ENCODE data around the gene VAMP2. TPM values are rescaled to one million over a fixed set of nuclear protein-coding genes. Genes with fewer than 3 reads are reported as not detected.

VAMP2 gene
- total RNA-seq, 1 donor from 2014 or later, result 28.0 TPM

DNA sequence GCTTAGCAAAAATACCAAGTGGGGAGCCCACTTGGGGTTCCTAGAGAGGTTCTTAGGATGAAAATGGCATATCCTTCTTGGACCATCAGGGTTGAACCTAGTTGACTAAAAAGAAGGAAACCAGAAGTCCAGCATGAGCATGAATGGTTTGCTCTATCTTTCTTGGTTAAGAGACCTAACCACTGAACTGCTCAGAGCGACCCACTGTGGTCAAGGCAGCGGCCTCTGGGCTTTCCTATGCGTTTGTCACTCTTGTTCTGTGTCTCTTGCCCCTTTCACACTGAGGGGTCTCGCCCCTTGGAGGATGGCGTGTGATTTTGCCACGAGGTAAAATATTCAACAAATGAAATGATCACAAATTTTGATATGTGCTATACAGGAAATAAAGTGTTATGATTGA lies 27.8 kb upstream of the VAMP2 start:
- H3K4me3 ChIP-seq (ENCODE audit: insufficient read depth, low read depth, low read length), result peak overlapping the region; percentile 70

DNA sequence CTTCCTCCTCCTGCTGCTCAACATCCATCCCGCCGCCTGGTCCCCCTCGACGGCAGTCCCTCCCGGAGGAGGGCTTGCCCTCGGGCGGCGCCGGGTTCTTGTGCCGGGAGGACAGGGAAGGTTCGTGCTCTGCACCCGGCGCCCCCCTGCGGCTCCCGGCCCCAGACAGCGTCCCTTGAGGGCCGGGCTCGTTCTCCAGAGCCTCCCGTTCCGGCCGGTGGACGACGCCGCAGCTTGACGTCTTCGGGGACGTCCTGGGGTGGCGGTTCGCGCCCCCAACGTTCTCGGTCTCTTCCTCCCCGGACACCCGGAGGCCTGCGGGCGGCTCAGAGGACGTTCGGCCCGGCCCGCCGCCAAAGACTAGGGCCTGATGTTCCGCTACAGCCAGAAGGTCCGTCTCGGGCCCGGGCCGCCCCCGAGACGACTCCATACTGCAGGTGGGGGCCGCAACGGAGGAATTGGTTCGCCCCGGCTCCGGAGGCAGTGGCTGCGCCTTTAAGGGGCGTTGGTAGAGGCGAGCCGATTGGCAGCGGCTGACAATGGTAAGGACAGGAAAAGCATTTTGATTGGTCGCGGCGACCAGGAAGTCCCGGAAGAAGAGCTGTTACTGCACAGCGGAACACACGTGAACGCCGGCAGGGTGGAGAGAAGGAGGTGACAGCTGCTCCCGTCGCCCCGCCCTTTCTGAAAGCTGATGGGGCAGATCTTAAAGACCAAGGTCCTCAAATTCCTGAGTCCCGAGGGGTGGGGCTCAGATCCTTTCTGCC lies 27.1 kb upstream of the VAMP2 start, which contains the start of gene BORCS6:
Gene BORCS6 (minus strand): TSS at position 470 of the 767 bp plus-strand sequence. CDS start 40 bp downstream, at position 430.
- peak within 1 kb of the TSS; percentile 89 for H3K4me2 ChIP-seq (ENCODE audit: low read length)
- TF ChIP-seq, protein P1, sequence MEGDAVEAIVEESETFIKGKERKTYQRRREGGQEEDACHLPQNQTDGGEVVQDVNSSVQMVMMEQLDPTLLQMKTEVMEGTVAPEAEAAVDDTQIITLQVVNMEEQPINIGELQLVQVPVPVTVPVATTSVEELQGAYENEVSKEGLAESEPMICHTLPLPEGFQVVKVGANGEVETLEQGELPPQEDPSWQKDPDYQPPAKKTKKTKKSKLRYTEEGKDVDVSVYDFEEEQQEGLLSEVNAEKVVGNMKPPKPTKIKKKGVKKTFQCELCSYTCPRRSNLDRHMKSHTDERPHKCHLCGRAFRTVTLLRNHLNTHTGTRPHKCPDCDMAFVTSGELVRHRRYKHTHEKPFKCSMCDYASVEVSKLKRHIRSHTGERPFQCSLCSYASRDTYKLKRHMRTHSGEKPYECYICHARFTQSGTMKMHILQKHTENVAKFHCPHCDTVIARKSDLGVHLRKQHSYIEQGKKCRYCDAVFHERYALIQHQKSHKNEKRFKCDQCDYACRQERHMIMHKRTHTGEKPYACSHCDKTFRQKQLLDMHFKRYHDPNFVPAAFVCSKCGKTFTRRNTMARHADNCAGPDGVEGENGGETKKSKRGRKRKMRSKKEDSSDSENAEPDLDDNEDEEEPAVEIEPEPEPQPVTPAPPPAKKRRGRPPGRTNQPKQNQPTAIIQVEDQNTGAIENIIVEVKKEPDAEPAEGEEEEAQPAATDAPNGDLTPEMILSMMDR (IDR thresholded peaks at IDR 0.05; ENCODE audit: insufficient read depth, low read depth, low read length), result no peak
- TF ChIP-seq EZH2 (IDR thresholded peaks at IDR 0.05; ENCODE audit: insufficient read depth, low read length), result no peak
- H3K9me3 ChIP-seq (ENCODE audit: insufficient read depth, low read depth, low read length), result no peaks in the 10 kb centered on the region
- peak within 1 kb of the TSS; percentile 77 for H2AFZ ChIP-seq (ENCODE audit: low read depth, low read length)
- FAIRE-seq, result no peak
- H4K20me1 ChIP-seq (ENCODE audit: insufficient read depth, low read length), result peaks cover 24% of the 10 kb centered on the region
- no peaks in the 10 kb centered on the region for H3K27me3 Mint-ChIP-seq (ENCODE audit: low read depth, unreplicated experiment)
- peak within 1 kb of the TSS; percentile 73 for H3K27ac ChIP-seq (ENCODE audit: low read depth, low read length)
- peak within 1 kb of the TSS; percentile 15 for H3K27ac Mint-ChIP-seq (ENCODE audit: unreplicated experiment)
- no peaks in the 10 kb centered on the region for H3K27me3 ChIP-seq (ENCODE audit: insufficient read depth, low read length)
- no peaks in the 10 kb centered on the region for H3K4me1 Mint-ChIP-seq (ENCODE audit: low read depth, unreplicated experiment)
- H3K79me2 ChIP-seq (ENCODE audit: insufficient read depth, low read length), result peaks cover 15% of the 10 kb centered on the region
- H3K4me3 ChIP-seq (ENCODE audit: insufficient read depth, low read depth, low read length), result peak within 1 kb of the TSS; percentile 70
- H3K9me3 Mint-ChIP-seq (ENCODE audit: unreplicated experiment), result no peaks in the 10 kb centered on the region
- no peaks in the 10 kb centered on the region for H3K36me3 Mint-ChIP-seq (ENCODE audit: low read depth, unreplicated experiment)
- H3K36me3 ChIP-seq (ENCODE audit: insufficient read depth, low read length), result no peaks in the 10 kb centered on the region
- peaks cover 33% of the 10 kb centered on the region for H3K4me1 ChIP-seq (ENCODE audit: insufficient read depth, low read length)
- DNase-seq (ENCODE audit: low read depth), result peak; percentile 97
- no peak within 1 kb of the TSS for H3K4me3 Mint-ChIP-seq (ENCODE audit: unreplicated experiment)
- H3K9ac ChIP-seq (ENCODE audit: low read length), result peak within 1 kb of the TSS; percentile 85

More for the DNA sequence above, 27.8 kb upstream of the VAMP2 start:
- Histone ChIP-seq H2AFZ (ENCODE audit: low read depth, low read length) (peak overlapping the region; percentile 67), H3K79me2 (ENCODE audit: insufficient read depth, low read length) (peaks cover 15% of the 10 kb centered on the region), H3K27me3 (ENCODE audit: insufficient read depth, low read length) (no peaks in the 10 kb centered on the region), H3K27ac (ENCODE audit: low read depth, low read length) (no peak overlapping the region), H3K9me3 (ENCODE audit: insufficient read depth, low read depth, low read length) (no peaks in the 10 kb centered on the region), H4K20me1 (ENCODE audit: insufficient read depth, low read length) (peaks cover 24% of the 10 kb centered on the region), H3K9ac (ENCODE audit: low read length) (peak overlapping the region; percentile 17), H3K36me3 (ENCODE audit: insufficient read depth, low read length) (no peaks in the 10 kb centered on the region), H3K4me1 (ENCODE audit: insufficient read depth, low read length) (peaks cover 33% of the 10 kb centered on the region), H3K4me2 (ENCODE audit: low read length) (peak overlapping the region; percentile 89)
- Mint-ChIP-seq H3K27ac (ENCODE audit: unreplicated experiment) (peak overlapping the region; percentile 6), H3K4me1 (ENCODE audit: low read depth, unreplicated experiment) (no peaks in the 10 kb centered on the region), H3K9me3 (ENCODE audit: unreplicated experiment) (no peaks in the 10 kb centered on the region), H3K36me3 (ENCODE audit: low read depth, unreplicated experiment) (no peaks in the 10 kb centered on the region), H3K4me3 (ENCODE audit: unreplicated experiment) (no peak overlapping the region), H3K27me3 (ENCODE audit: low read depth, unreplicated experiment) (no peaks in the 10 kb centered on the region)
- DNase-seq (ENCODE audit: low read depth), result no peak
- FAIRE-seq, result no peak
- TF ChIP-seq EZH2 (IDR thresholded peaks at IDR 0.05; ENCODE audit: insufficient read depth, low read length), result no peak
- TF ChIP-seq, protein P1 (IDR thresholded peaks at IDR 0.05; ENCODE audit: insufficient read depth, low read depth, low read length), result no peak
